IPS-18c (cell line): ENCODE measurements around the gene CEBPG.

Source experiments
- H3K4me3 ChIP-seq: 2 replicates; pipeline ENCODE4 v1.7.0; 2013; ENCODE audit warnings: low read depth, mild to moderate bottlenecking, low read length, moderate library complexity; ENCODE audit not compliant: insufficient read depth
- H3K9me3 ChIP-seq: one replicate; pipeline ENCODE4 v1.6.1; 2013; ENCODE audit warnings: mild to moderate bottlenecking, low read length, moderate library complexity; ENCODE audit not compliant: control insufficient read depth, insufficient read depth

Gene CEBPG

GRCh38 chr19:33407716-33408115, 34.2 kb downstream of the CEBPG start:
- no peak overlapping the region for H3K4me3 ChIP-seq
- H3K9me3 ChIP-seq, result no peaks in the 10 kb centered on the region

DNA sequence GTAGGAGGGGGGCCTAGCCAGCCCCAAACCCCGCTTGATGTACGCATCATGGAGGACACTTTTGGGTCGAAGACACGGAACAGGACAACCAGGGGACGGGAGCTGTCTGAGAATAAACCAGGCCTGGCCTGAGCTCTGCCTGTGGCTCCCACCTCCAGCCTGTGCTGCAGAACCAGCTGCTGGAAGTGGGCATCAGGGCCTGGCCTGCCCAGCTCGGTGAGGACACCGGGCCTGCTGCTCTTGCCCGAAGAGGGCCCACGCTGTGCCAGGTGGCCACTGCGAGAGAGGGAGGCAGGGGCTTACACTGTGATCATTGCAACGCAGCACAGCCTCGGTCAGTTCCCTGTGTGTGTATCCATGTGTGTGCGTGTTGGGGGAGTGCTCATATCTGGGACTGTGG, 34.6 kb downstream of the CEBPG start:
- H3K4me3 ChIP-seq, result no peak overlapping the region
- no peaks in the 10 kb centered on the region for H3K9me3 ChIP-seq

- H3K4me3 ChIP-seq, result no peak overlapping the region
These were observed 35.3 kb downstream of the CEBPG start for GRCh38 chr19:33408538-33409434.

DNA sequence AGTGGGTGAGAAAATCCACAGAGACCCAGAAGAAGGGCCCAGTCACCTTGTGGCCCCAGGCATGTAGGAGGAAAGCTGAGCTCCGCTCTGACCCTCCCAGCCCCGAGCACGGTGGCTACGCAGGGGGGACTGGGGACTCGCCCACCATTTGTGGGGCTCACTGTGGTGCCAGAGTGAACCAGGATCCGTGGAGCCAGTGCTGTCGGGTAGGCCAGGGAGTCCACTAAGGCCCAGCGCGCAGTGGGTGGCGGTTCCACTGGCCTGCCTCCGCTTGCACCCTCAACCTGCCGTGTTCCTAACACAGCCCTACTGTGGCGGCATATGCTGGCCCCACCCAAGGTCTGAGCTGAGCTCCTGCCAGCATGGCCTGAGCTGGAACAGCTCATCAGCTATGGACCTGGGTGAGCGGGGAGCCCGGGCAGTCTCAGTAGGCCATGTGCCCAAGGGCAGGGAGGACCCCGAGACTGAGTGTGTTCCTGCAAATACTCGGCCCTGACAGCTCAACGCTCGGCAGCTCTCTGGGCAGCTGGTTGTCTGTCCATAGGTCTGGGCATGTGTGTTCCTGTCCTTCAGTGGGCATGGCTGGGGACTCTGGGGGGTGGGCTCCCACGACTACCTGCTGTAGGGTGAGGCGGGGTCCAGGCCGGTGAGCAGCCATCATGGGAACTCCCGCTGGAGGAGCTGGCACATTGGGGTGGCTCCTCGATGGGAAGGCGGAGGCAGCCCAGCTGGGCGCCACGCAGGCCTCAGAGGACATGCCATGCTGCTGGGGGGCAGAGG, 36.6 kb downstream of the CEBPG start:
- H3K4me3 ChIP-seq, result no peak overlapping the region
- no peaks in the 10 kb centered on the region for H3K9me3 ChIP-seq

More at GRCh38 chr19:33408538-33409434, 35.3 kb downstream of the CEBPG start:
- H3K9me3 ChIP-seq, result no peaks in the 10 kb centered on the region

DNA sequence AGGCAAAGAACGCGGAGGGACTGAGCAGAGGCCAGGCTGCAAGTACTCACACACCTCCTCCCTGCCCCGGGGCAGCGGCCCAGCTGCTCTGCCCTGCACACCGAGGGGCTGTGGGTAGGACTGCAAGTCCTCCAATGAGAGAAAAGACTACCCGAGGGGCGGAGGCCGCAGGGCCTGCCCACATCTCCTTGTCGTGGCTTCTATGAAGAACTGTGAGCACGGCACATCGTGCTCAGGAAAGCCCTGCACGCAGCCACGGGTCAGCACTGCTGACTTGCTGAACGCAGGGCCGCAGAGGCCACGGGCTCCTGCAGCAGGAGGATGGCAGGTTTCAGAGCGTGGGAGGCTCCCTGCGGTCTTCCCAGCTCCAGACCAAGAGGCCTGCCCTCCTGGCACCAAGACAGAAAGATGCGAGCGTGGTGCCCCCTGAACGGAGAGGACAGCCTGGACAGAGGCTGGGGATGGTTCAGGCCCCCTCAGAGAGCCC, 37.4 kb downstream of the CEBPG start:
- no peak overlapping the region for H3K4me3 ChIP-seq
- no peaks in the 10 kb centered on the region for H3K9me3 ChIP-seq

DNA sequence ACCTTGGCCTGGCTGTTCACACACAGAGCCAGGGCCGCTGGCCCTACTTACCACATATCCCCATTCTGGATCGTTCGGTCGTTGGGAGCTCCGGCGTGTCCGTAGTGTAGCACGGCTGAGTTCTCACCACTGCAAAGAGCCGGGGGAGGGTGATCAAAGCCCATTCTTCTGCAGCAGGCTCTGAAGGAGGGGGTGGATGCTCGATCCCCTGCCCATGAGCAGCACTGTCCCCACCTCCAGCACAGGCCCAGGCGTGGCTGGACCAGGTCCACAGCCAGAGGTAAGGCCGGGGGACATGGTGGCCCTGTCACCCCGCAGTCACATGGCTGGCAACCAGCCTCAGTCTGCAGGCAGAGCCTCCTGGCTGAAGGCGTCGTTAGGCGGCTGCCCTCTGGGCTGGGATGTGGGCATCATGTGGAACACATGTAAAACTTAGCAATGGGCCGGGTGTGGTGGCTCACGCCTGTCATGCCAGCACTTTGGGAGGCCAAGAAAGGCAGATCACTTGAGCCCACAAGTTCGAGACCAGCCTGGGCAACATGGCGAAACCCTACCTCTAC, 38.2 kb downstream of the CEBPG start:
- H3K9me3 ChIP-seq, result no peaks in the 10 kb centered on the region

GRCh38 chr19:33412601-33413425, 39.3 kb downstream of the CEBPG start:
- no peaks in the 10 kb centered on the region for H3K9me3 ChIP-seq
- no peak overlapping the region for H3K4me3 ChIP-seq

More for the DNA sequence above, 38.2 kb downstream of the CEBPG start:
- H3K4me3 ChIP-seq, result no peak overlapping the region

DNA sequence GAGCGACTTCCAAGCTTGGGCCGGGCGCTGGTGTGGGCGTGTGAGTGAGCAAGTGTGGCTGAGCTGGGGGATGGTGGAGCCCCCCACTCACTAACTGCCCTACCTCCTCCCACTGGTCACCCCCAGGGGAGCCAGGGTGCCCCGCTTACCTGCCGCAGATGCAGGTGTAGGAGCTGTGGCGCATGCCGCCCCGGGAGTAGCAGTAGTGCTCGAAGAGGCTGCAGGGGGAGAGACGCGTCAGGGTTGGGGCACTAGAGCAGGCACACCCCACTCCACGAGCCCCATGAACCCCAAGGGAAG, 39.9 kb downstream of the CEBPG start:
- no peaks in the 10 kb centered on the region for H3K9me3 ChIP-seq
- no peak overlapping the region for H3K4me3 ChIP-seq

DNA sequence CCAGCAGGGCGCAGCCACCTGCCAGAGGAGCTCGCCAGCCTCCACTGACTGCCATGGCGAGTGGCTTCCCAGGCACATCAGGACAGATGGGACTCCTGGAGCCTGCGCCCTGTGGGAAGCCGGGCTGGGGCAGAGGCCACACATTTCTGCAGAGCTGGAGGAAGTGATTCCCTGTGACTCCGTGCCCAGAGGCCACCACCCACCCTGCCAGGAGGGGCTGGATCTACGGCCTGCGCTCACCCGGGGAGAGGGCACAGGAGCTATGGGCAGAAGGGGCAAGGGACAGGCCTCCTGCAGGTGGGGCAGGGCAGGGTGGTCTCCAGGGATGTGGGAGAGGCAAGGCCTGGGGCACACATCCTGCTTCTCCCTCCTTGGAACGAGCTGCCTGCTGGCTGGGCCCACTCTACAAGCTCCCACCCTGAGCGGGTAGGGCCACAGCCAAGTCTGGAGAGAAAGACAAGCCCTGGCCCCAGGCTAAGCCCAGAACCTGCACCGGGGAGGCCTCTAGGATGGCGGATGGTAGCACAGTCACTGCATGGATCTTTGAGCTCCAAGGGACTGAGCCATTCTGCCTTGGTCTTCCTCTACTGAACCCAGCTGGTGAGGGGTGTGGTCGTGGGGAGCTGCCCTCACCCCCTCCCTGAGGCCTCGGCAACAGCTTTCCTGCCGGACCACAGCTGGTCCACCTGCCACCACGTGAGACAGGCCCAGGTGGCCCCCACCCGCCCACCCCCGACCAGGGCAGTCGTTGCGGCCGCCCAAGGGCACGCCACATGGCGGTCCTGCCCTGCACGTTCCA, 40.6 kb downstream of the CEBPG start:
- no peaks in the 10 kb centered on the region for H3K9me3 ChIP-seq
- no peak overlapping the region for H3K4me3 ChIP-seq

- no peak overlapping the region for H3K4me3 ChIP-seq
These were observed 41.4 kb downstream of the CEBPG start for GRCh38 chr19:33414667-33415605.

GRCh38 chr19:33416307-33417215, 43.1 kb downstream of the CEBPG start:
- H3K4me3 ChIP-seq, result peak overlapping the region; percentile 29; the same call in 1 of the 2 replicates

More at GRCh38 chr19:33414667-33415605, 41.4 kb downstream of the CEBPG start:
- no peaks in the 10 kb centered on the region for H3K9me3 ChIP-seq

GRCh38 chr19:33417751-33418150, 44.2 kb downstream of the CEBPG start:
- no peaks in the 10 kb centered on the region for H3K9me3 ChIP-seq
- H3K4me3 ChIP-seq, result no peak overlapping the region

More at GRCh38 chr19:33416307-33417215, 43.1 kb downstream of the CEBPG start:
- no peaks in the 10 kb centered on the region for H3K9me3 ChIP-seq

- H3K4me3 ChIP-seq, result no peak overlapping the region
- no peaks in the 10 kb centered on the region for H3K9me3 ChIP-seq
These were observed 45.0 kb downstream of the CEBPG start for GRCh38 chr19:33418461-33418860.
